HG03135 (cell line): ENCODE data around the gene OBSCN.
"Not testable (repeated sequence)": the region's sequence is repeated elsewhere in the genome, so short reads cannot be mapped to it uniquely, and the experiment has no call there.

Source experiments
- ATAC-seq: cut with Tn5 transposase; IDR thresholded peaks from one replicate; pipeline ENCODE4 v1.9.1; 2021; ENCODE audit warnings: mild to moderate bottlenecking, moderate library complexity; ENCODE audit not compliant: unreplicated experiment

OBSCN gene

GRCh38 chr1:228211531-228212414 lies 3.9 kb downstream of the OBSCN start:
- ATAC-seq: no peak

GRCh38 chr1:228212415-228212965 lies 4.6 kb downstream of the OBSCN start:
- ATAC-seq: no peak

- peak; percentile 89 for ATAC-seq
These were observed 5.4 kb downstream of the OBSCN start for GRCh38 chr1:228212966-228213844.

DNA sequence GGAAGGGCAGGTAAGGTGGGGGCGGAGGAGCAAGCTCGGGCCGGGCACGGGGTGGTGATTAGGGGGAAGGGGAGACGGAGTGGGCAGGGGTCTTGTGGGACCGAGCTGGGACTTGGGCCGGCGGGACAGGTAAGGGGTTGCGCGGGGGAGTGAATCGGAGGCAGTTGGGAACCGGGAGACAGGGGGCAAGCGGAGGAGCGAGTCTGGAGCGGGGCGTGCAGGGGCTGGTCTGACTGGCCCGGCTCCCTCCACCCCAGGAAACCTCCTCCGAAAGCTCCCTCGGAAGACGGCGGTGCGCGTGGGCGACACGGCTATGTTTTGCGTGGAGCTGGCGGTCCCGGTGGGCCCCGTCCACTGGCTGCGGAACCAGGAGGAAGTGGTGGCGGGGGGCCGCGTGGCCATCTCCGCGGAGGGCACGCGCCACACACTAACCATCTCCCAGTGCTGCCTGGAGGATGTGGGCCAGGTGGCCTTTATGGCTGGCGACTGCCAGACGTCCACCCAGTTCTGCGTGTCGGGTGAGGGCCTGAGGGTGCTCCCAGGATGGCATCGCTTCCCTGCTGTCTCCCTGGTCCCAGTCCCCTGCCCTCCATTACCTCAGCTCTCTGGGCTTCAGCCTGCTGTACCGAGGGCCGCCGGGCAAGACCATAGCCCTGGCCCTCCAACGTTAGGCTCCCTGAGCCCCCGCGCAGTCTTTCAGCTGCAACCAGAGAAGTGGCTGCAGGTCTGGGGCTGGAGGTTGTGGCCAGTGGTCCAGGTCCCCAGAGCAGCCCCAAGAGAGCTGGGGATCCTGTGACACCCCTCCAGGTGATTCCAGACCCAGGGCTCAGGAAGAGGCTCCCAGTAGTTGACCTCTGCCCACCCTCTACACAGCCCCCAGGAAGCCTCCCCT lies 6.3 kb downstream of the OBSCN start:
- ATAC-seq: no peak

GRCh38 chr1:228214921-228215662 lies 7.2 kb downstream of the OBSCN start:
- no peak for ATAC-seq

DNA sequence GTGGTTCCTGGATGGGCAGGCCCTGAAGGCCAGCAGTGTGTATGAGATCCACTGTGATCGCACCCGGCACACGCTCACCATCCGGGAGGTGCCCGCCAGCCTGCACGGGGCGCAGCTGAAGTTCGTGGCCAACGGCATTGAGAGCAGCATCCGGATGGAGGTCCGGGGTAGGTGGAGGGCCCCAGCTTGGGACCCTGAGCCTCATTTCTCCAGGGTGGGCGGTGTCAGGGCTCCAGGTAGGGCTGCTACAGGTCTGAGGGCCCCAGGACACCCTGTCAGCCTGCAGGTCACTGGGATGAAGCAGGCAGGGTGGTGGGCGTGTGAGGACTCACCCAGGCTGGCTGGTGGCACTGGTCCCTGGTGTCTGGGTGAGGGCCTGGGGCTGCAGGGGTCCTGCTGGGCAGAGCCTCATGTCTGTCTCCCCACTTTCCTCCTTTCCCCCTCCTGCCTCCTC lies 7.8 kb downstream of the OBSCN start:
- no peak for ATAC-seq

DNA sequence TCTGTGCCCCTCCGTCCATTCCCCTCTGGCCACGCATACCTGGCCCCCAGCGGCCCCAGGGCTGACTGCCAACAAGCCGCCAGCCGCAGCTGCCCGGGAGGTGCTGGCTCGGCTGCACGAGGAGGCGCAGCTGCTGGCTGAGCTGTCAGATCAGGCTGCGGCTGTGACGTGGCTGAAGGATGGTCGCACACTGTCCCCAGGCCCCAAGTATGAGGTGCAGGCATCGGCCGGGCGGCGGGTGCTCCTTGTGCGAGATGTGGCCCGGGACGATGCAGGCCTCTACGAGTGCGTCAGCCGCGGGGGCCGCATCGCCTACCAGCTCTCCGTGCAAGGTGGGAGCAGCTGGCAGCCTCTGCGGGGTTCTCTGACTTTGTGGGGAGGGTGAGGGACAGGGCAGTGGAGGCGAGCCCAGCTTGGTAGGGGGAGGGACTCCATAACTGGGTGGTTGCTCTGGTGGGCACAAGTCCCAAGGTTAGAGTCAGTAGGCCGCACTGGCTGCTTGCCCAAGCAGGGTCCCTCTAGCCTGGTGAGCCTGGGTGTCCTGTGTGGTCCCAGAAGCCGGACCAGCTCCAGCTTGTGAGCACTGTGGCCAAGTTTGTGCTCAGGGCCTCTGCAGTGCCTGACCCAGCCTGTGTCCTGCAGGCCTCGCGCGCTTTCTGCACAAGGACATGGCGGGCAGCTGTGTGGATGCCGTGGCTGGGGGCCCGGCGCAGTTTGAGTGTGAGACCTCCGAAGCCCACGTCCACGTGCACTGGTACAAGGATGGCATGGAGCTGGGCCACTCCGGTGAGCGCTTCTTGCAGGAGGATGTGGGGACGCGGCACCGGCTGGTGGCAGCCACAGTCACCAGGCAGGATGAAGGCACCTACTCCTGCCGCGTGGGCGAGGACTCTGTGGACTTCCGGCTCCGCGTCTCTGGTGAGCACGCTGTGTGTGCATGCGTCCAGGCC lies 8.8 kb downstream of the OBSCN start:
- ATAC-seq: no peak

- ATAC-seq: no peak
These were observed 9.9 kb downstream of the OBSCN start for GRCh38 chr1:228217551-228218344.

DNA sequence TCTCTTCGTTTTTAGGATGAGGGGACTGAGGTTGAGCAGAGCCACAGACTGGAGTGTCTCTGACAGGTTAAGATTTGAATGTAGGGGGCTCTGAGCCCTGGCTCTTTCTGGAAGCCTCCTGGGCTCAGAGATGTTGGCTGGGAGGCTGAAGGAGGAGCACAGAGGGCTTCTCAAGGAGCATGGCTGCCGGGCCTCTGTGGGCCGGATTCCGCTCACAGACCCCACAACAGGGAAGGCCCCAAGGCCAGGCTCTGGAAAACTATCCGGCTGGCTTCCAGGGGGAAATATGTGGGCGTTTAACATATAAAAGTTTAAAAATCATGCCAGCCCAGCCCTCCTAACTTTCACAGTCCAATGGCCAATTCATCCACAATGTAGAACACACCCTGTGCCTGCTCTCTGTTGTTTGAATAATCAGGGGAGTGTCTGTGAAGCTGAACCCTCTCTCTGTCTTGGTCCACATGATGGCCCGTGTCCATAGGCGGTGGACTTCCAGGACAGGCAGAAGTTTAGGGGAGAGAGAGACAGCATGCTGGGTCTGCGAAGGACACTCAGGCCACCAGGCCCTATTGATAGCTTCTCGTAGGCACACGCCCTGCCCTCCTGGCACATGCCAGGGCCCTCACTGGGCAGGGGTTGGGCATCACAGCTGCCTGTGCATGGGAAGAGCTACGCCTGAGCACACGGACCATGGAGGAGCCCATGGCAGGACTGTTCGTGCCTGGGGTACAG lies 10.8 kb downstream of the OBSCN start:
- no peak for ATAC-seq

- no peak for ATAC-seq
These were observed 11.6 kb downstream of the OBSCN start for GRCh38 chr1:228219245-228219961.

- no peak for ATAC-seq
These were observed 12.3 kb downstream of the OBSCN start for GRCh38 chr1:228219962-228220780.

DNA sequence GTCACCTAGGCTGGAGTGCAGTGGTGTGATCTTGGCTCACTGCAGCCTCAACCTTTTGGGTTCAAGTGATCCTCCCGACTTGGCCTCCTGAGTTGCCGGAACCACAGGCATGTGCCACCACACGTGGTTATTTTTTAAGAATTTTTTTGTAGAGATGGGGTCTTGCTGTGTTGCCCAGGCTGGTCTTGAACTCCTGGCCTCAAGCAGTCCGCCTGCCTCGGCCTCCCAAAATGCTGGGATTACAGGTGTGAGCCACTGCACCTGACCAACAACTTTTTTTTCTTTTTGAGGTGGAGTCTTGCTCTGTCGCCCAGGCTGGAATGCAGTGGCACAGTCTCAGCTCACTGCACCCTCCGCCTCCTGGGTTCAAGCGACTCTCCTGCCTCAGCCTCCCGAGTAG lies 13.3 kb downstream of the OBSCN start:
- not testable (repeated sequence) for ATAC-seq

GRCh38 chr1:228222548-228222947 lies 14.7 kb downstream of the OBSCN start:
- no peak for ATAC-seq

DNA sequence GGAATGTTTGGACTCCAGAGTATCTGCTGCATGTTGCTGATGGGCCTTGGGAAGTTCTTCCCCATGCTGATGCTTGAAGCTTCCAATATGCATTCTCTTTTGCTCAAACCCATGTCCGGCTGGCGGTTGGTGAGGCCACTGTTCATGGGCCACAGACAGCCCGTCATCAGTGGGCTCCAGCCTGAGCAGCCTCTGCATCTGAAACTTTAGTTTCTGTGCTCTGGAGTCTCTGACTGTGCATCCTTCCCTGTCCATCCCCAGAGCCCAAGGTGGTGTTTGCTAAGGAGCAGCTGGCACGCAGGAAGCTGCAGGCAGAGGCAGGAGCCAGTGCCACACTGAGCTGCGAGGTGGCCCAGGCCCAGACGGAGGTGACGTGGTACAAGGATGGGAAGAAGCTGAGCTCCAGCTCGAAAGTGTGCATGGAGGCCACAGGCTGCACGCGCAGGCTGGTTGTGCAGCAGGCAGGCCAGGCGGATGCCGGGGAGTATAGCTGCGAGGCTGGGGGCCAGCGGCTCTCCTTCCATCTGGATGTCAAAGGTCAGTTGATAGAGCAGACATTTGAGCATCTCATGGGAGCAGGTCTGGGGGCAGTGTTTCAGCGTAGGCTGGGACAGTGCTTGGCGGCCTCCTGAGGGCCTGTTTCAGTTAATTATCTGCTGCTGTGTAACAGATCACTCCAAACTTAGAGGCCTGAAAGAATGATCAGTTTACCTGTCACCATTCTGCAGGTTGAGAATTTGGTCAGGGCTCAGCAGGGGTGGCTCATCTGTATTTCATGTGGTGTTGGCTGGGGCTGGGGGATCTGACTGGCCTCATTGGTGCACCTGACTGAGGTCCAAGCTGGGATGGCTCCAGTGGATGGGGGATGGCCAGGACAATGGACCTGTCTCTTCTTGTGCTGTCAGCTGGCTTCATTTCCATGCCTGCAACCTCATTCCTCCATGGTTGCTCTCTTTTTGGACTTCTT lies 16.6 kb downstream of the OBSCN start:
- no peak for ATAC-seq
